ENCODE measurements around the gene EYS.
"Not testable (repeated sequence)": the region's sequence is repeated elsewhere in the genome, so short reads cannot be mapped to it uniquely, and the experiment has no call there.

EYS gene

DNA sequence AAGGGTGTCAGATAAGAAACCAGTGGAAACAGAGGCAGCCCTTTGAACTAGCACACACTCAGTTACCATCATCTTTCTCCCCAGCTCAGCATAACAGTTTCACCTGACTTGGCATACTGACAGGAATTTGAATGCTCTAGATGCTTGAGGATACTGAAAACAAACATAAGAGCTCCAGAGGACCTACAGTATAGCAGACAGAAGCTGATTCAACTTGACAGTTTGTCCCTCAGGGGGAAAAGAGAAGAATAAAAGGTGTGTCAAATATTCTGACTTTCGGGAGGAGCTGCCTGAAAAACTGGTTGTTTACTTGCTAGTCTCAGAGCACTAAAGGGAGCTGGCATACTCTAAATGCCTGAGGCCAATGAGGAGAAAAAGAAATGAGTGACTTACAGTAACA, 35.1 kb downstream of the EYS start:
- Histone ChIP-seq H3K36me3 (ENCODE audit: insufficient read depth, low read length) (no peaks in the 10 kb centered on the region), H2AFZ (ENCODE audit: low read depth, low read length) (no peak overlapping the region), H3K4me3 (ENCODE audit: low read length) (no peak overlapping the region), H3K27me3 (ENCODE audit: insufficient read depth, low read length) (no peaks in the 10 kb centered on the region), H3K9me3 (ENCODE audit: low read length) (no peaks in the 10 kb centered on the region), H3K4me1 (ENCODE audit: insufficient read depth, low read length) (no peaks in the 10 kb centered on the region)

DNA sequence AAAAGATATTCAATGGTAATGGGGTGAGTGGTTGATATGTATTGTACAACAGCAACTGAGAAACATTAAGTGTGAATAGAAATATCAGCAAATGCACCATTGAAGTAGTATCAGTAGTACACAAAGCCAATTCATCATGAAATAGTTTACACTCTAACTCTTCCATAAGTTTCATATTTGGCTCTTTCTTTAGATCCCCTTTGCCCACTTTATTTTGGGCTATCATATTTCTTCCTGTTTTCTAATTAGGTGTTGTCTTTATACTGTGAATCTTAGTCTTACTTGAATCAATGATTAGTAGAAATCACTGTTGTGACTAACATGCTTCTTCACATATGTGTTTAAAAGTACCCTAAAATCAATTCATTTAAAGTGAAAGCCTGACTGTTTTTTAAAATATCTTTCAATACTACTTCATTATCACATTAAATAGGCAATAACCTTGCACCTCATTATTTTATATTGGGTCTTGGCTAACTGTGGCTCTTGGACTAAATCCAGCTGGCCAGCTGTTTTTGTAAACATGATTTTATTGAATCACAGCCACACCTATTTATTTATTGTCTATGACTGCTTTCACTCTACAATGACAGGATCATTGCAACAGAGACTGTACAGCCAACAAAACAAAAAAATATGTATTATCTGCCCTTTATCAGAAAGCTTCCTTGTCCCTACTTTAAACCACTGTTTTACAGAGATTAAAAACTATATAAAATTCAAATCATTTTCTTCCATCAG, 38.9 kb downstream of the EYS start:
- Histone ChIP-seq H3K4me3 (ENCODE audit: low read length) (no peak overlapping the region), H3K4me1 (ENCODE audit: insufficient read depth, low read length) (peaks cover 3% of the 10 kb centered on the region), H3K9me3 (ENCODE audit: low read length) (no peaks in the 10 kb centered on the region), H2AFZ (ENCODE audit: low read depth, low read length) (no peak overlapping the region), H3K27me3 (ENCODE audit: insufficient read depth, low read length) (no peaks in the 10 kb centered on the region), H3K36me3 (ENCODE audit: insufficient read depth, low read length) (no peaks in the 10 kb centered on the region)

DNA sequence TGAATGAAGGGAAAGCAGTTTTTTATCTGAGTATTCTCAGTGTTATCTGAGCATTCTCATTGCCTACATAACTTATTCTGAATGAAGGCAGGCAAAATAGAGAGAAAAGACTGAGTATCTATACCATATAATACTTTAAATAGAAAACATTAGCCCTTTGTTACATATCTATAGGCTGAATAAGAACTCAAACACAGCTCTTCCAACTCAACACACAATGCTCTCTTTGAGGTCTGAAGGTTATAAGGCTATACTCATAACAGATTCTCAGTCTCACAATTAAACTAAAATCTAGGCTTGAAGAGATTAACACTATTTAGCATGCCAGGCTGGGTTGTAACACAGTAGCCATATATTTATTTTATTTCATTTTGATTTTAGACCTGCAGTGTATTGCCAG, 56.9 kb downstream of the EYS start:
- no peaks in the 10 kb centered on the region for H3K9me3 ChIP-seq (ENCODE audit: low read length)
- peaks cover 3% of the 10 kb centered on the region for H3K4me1 ChIP-seq (ENCODE audit: insufficient read depth, low read length)
- H3K4me3 ChIP-seq (ENCODE audit: low read length) = no peak overlapping the region
- no peaks in the 10 kb centered on the region for H3K27me3 ChIP-seq (ENCODE audit: insufficient read depth, low read length)
- no peak overlapping the region for H2AFZ ChIP-seq (ENCODE audit: low read depth, low read length)
- no peaks in the 10 kb centered on the region for H3K36me3 ChIP-seq (ENCODE audit: insufficient read depth, low read length)

DNA sequence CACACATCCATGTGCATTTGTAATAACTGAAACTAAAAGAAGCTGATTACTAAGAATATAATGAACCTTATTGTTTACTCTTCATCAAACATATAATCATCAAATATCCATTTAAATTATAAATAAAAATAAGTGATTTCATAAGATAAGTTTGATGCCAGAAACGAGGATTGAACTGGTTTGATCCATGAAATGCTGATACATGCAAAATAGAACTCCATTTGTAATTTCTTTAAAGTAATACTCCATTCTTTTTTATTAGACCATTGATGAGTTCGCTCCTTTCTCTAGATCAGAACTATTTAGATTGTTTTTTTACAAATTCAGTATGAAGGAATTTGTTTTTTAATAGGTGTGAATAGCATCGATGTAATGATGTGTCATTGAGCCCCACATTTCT, 57.6 kb downstream of the EYS start:
- Histone ChIP-seq H3K27me3 (ENCODE audit: insufficient read depth, low read length) (no peaks in the 10 kb centered on the region), H2AFZ (ENCODE audit: low read depth, low read length) (no peak overlapping the region), H3K9me3 (ENCODE audit: low read length) (no peaks in the 10 kb centered on the region), H3K4me3 (ENCODE audit: low read length) (no peak overlapping the region), H3K36me3 (ENCODE audit: insufficient read depth, low read length) (no peaks in the 10 kb centered on the region), H3K4me1 (ENCODE audit: insufficient read depth, low read length) (peaks cover 3% of the 10 kb centered on the region)

DNA sequence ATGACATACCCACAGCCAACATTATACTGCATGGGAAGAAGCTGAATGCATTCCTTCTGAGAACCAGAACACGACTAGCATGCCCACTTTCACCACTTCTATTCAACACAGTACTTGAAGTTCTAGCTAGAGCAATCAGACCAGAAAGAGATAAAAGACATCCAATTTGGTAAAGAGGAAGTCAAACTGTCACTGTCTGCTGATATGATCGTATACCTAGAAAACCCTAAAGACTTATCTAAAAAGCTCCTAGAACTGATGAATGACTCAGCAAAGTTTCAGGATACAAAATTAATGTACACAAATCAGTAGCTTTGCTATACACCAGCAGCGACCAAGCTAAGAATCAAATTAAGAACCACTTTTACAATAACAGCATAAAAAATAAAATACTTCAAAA, 60.5 kb downstream of the EYS start:
- H3K9me3 ChIP-seq (ENCODE audit: low read length) = no peaks in the 10 kb centered on the region
- peaks cover 3% of the 10 kb centered on the region for H3K4me1 ChIP-seq (ENCODE audit: insufficient read depth, low read length)
- no peak overlapping the region for H3K4me3 ChIP-seq (ENCODE audit: low read length)
- H2AFZ ChIP-seq (ENCODE audit: low read depth, low read length) = no peak overlapping the region
- no peaks in the 10 kb centered on the region for H3K27me3 ChIP-seq (ENCODE audit: insufficient read depth, low read length)
- H3K36me3 ChIP-seq (ENCODE audit: insufficient read depth, low read length) = no peaks in the 10 kb centered on the region

DNA sequence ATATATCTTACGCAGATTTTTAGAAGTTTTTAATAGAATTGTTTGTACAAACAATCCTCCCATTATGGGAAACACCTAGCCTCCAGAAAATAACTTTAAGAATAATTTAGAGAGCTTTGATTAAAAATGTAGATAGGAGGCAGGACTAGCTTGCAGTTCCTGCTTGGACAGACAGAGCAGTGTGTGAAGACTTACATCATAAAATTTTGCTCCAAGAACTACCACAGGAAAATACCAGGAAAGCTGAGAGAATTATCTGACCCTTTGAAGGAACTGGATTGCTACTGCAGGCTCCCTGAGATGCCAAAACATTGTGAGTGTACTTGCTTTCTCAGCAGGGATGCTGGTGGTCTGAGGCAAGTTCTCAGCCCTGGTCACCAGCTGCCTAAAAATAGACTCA, 64.2 kb downstream of the EYS start:
- Histone ChIP-seq H3K27me3 (ENCODE audit: insufficient read depth, low read length) (no peaks in the 10 kb centered on the region), H3K36me3 (ENCODE audit: insufficient read depth, low read length) (no peaks in the 10 kb centered on the region), H3K9me3 (ENCODE audit: low read length) (no peaks in the 10 kb centered on the region), H3K4me1 (ENCODE audit: insufficient read depth, low read length) (no peaks in the 10 kb centered on the region), H3K4me3 (ENCODE audit: low read length) (no peak overlapping the region), H2AFZ (ENCODE audit: low read depth, low read length) (no peak overlapping the region)

DNA sequence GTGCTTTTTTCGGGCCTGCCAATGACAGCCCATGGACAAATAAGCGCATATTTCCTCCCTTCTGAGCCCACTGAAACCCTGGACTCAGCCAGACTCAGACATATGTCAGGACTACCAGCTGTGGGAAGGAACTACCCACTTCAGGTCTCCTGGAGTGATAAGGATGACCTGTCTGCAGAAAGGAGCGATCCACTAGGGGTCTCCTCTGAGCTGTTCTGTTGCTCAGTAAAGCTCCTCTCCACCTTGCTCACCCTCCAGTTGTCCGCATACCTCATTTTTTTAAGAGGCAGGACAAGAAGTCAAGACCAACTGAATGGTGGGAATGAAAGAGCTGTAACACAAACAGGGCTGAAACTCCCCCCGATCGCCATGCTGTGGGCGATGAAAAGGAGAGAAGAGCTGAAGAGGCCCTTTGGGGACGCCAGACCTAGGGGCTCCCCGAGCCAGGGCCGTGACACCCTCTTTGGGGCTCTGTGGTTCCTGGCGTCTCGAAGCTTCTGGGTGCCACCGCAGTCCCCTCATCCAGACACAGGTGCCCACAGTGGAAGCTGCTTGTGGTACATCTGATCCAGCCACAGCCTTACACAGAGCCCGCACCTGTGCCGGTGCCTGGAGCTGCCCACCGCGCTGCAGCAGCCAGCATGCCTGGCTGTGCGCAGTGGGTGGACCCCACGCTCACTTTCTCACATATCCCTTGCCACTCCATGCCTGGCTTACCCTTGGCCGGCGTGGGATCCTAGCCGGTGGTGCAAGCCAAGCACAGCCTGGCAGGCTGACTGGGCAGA, 68.8 kb downstream of the EYS start:
- H3K36me3 ChIP-seq (ENCODE audit: insufficient read depth, low read length) = no peaks in the 10 kb centered on the region
- no peak overlapping the region for H2AFZ ChIP-seq (ENCODE audit: low read depth, low read length)
- no peaks in the 10 kb centered on the region for H3K9me3 ChIP-seq (ENCODE audit: low read length)
- H3K4me3 ChIP-seq (ENCODE audit: low read length) = no peak overlapping the region
- peaks cover 2% of the 10 kb centered on the region for H3K4me1 ChIP-seq (ENCODE audit: insufficient read depth, low read length)
- H3K27me3 ChIP-seq (ENCODE audit: insufficient read depth, low read length) = no peaks in the 10 kb centered on the region

DNA sequence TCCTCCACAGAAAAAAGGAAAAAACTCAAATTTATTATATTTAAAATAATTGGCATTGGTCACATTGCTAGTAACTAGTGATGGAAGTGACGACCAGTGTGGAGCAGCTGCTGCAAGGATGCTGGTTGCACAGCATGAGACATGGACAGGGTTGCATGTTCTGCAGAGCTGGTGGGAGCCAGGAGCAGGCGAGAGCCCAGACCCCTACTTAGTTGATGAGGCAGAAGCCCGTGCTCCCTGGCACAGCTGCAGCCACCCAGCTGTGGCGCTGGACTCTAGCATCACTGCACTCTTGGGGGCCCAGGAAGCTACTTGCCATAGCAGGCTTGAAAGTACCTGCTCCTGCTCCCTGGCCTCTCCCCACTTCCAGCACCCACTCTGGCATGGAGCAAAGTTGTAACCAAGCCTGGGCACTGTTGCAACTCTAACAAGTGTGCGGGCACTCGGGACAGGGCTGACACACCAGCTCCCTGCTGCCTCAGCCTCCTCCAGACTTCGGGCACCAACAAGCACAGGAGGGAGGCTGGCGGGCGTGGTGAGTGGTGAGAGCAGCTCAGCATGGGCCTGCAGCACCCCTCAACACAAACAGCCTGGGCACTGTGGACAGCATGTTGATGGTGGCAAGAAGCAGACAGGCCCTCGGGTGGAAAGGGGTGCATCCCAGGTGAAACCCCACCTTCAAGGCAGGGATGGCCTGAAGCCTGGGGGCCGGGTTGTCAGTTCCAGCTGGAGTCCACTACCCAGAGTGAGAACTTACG, 69.6 kb downstream of the EYS start:
- no peaks in the 10 kb centered on the region for H3K9me3 ChIP-seq (ENCODE audit: low read length)
- H3K4me3 ChIP-seq (ENCODE audit: low read length) = no peak overlapping the region
- peaks cover 2% of the 10 kb centered on the region for H3K4me1 ChIP-seq (ENCODE audit: insufficient read depth, low read length)
- H3K36me3 ChIP-seq (ENCODE audit: insufficient read depth, low read length) = no peaks in the 10 kb centered on the region
- no peaks in the 10 kb centered on the region for H3K27me3 ChIP-seq (ENCODE audit: insufficient read depth, low read length)
- no peak overlapping the region for H2AFZ ChIP-seq (ENCODE audit: low read depth, low read length)

DNA sequence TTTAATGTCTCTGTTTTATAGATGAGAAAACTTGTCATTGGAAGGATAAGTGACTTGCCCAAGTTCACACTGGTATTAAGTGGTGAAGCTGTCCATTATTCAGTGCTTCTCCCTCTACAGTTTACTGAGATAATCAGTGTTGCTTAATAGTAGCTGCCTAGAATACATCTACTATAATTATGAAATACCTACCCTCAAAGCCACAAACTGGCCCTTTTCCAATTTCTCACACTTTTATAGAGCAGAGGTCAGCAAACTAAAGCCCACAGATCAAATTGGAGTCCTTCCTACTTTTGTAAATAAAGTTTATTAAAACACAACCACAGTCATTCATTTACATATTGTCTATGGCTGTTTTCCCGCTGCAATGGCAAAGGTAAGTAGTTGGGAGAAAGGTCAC, 73.5 kb downstream of the EYS start:
- Histone ChIP-seq H3K4me3 (ENCODE audit: low read length) (no peak overlapping the region), H3K36me3 (ENCODE audit: insufficient read depth, low read length) (no peaks in the 10 kb centered on the region), H3K4me1 (ENCODE audit: insufficient read depth, low read length) (peaks cover 2% of the 10 kb centered on the region), H3K9me3 (ENCODE audit: low read length) (no peaks in the 10 kb centered on the region), H2AFZ (ENCODE audit: low read depth, low read length) (no peak overlapping the region), H3K27me3 (ENCODE audit: insufficient read depth, low read length) (no peaks in the 10 kb centered on the region)

DNA sequence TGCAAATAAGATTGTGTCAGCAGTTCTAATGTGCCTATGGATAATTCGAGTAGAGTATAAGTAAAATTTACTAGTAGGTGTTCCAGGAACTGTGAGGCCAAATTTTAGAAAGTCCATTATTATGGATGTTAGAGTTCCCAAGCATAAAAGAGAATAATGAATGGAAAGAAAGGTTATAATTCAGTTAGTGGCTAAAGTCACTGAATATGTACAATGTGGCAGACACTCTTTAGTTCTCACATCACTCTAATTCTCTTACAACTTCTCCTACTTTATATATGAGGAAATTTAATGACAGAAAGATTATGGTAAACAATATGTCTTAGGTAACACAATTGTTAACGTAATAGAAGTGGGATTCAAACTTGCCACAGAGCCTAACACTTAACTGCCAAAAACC, 75.3 kb downstream of the EYS start:
- H3K4me1 ChIP-seq (ENCODE audit: insufficient read depth, low read length) = peaks cover 2% of the 10 kb centered on the region
- no peak overlapping the region for H2AFZ ChIP-seq (ENCODE audit: low read depth, low read length)
- H3K27me3 ChIP-seq (ENCODE audit: insufficient read depth, low read length) = no peaks in the 10 kb centered on the region
- no peaks in the 10 kb centered on the region for H3K9me3 ChIP-seq (ENCODE audit: low read length)
- H3K4me3 ChIP-seq (ENCODE audit: low read length) = no peak overlapping the region
- H3K36me3 ChIP-seq (ENCODE audit: insufficient read depth, low read length) = no peaks in the 10 kb centered on the region

DNA sequence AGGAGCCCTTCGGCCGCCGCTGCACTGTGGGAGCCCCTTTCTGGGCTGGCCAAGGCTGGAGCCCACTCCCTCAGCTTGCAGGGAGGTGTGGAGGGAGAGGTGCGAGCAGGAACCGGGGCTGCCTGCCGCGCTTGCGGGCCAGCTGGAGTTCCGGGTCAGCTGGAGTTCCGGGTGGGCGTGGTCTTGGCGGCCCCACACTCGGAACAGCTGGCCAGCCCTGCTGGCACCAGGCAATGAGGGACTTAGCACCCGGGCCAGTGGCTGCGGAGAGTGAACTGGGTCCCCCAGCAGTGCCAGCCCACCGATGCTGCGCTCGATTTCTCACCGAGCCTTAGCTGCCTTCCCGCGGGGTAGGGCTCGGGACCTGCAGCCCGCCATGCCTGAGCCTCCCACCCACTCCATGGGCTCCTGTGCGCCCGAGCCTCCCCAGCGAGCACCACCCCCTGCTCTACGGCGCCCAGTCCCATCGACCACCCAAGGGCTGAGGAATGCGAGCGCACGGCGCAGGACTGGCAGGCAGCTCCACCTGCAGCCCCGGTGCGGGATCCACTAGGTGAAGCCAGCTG, 79.5 kb downstream of the EYS start:
- H3K9me3 ChIP-seq (ENCODE audit: low read length); H3K36me3 ChIP-seq (ENCODE audit: insufficient read depth, low read length); H3K27me3 ChIP-seq (ENCODE audit: insufficient read depth, low read length); H2AFZ ChIP-seq (ENCODE audit: low read depth, low read length); H3K4me3 ChIP-seq (ENCODE audit: low read length); H3K4me1 ChIP-seq (ENCODE audit: insufficient read depth, low read length): not testable (repeated sequence)

DNA sequence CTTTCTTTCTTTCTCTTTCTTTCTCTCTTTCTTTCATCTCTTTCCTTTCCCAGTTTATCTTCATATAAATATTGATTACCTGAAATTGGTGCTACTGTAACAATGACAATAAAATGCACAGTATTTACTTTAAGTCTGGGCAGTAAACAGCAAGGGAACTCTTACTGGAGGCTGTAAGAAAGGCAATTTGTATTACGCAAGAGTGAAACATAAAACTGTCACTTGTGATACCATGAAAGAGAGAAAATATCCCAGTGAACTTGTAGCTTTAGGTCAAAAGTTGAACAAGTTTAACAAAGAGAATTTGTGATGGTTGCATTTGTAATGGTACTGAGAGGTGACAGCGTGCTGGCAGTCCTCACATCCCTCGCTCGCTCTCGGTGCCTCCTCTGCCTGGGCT, 80.0 kb downstream of the EYS start:
- Histone ChIP-seq H2AFZ (ENCODE audit: low read depth, low read length) (no peak overlapping the region), H3K27me3 (ENCODE audit: insufficient read depth, low read length) (no peaks in the 10 kb centered on the region), H3K36me3 (ENCODE audit: insufficient read depth, low read length) (no peaks in the 10 kb centered on the region), H3K4me1 (ENCODE audit: insufficient read depth, low read length) (no peaks in the 10 kb centered on the region), H3K9me3 (ENCODE audit: low read length) (no peaks in the 10 kb centered on the region), H3K4me3 (ENCODE audit: low read length) (no peak overlapping the region)

DNA sequence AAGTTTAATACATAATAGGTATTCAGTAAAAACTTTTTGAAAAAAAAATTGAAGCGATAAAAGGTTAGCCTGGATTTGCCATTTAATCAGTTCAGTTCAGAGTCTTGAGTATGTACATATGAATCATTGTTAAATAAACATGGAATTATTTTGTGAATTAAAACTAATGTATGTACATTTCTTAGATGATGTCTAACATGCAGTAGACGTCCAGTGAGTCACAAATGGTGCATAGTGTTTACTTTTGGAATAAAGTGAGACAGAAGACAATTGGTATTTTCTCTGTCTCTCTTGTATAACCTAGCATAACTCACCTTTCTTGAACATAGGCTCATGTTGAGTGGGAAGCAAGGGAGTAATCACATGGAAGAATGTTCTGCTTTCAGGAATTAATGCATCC, 83.5 kb downstream of the EYS start:
- no peak overlapping the region for H3K4me3 ChIP-seq (ENCODE audit: low read length)
- H2AFZ ChIP-seq (ENCODE audit: low read depth, low read length) = no peak overlapping the region
- no peaks in the 10 kb centered on the region for H3K9me3 ChIP-seq (ENCODE audit: low read length)
- H3K27me3 ChIP-seq (ENCODE audit: insufficient read depth, low read length) = no peaks in the 10 kb centered on the region
- H3K36me3 ChIP-seq (ENCODE audit: insufficient read depth, low read length) = no peaks in the 10 kb centered on the region
- no peaks in the 10 kb centered on the region for H3K4me1 ChIP-seq (ENCODE audit: insufficient read depth, low read length)
